ENCODE measurements around the gene KANK3. TPM values are rescaled to one million over a fixed set of nuclear protein-coding genes. Genes with fewer than 3 reads are reported as not detected.
A peak's percentile ranks its signal among the peaks of the same experiment; 100 is the strongest.
"Not testable (repeated sequence)": the region's sequence is repeated elsewhere in the genome, so short reads cannot be mapped to it uniquely, and the experiment has no call there.

The KANK3 gene
- total and polyA plus RNA-seq, 2 of the 8 experiments (the other 6 are each of a cell fraction or from before 2014, with no cell fraction given) = 2.5 to 4.2 TPM

GRCh38 chr19:8318835-8319234 lies 24.2 kb downstream of the KANK3 start:
- ChIA-PET POLR2A (ENCODE audit: partially characterized antibody) (interaction anchor here (25.3 to 27.1 kb wide), 2 partner anchors 5 to 10 kb away, joined by 583 read pairs; partner anchors contain the start of genes CD320, NDUFA7 and RPS28), CTCF (ENCODE audit: partially characterized antibody) (interaction anchor here (0.6 to 1.9 kb wide), 12 partner anchors 8 to 376 kb away, joined by 3 to 8 read pairs (median 4); partner anchors contain the start of gene TIMM44)
- H4K8ac ChIP-seq (ENCODE audit: extremely low read depth, insufficient read depth, low read length); H4K91ac ChIP-seq (replicated peaks; ENCODE audit: insufficient read length, low read length); H4K5ac ChIP-seq (ENCODE audit: insufficient read length, low read depth, low read length); H3K14ac ChIP-seq (ENCODE audit: insufficient read length); H2BK12ac ChIP-seq (ENCODE audit: low read depth, low read length); H3K79me1 ChIP-seq (ENCODE audit: low read depth, low read length); H3K4me2 ChIP-seq (ENCODE audit: insufficient read depth in 1 of 2, low read depth in 2 of 2, low read length in 2 of 2); H2BK5ac ChIP-seq (ENCODE audit: low read depth, low read length); H3K9me3 ChIP-seq (ENCODE audit: insufficient read depth in 2 of 2, low read depth in 1 of 2, low read length in 1 of 2); H3K23ac ChIP-seq (ENCODE audit: insufficient read length); H3K27ac ChIP-seq (ENCODE audit: low read depth, low read length); H3K4ac ChIP-seq (replicated peaks; ENCODE audit: insufficient read length, low read depth, low read length); H2BK20ac ChIP-seq (ENCODE audit: low read length); DNase-seq (ENCODE audit: low read depth in 1 of 2, low spot score in 2 of 2); H3K18ac ChIP-seq (ENCODE audit: extremely low read depth, low read length); H2BK15ac ChIP-seq (ENCODE audit: low read length); H3K56ac ChIP-seq (replicated peaks; ENCODE audit: insufficient read length, low read depth, low read length); FAIRE-seq; H3K27me3 ChIP-seq (replicated peaks in 1 of 4; ENCODE audit: control insufficient read depth in 3 of 4, extremely low read depth in 1 of 4, insufficient read depth in 3 of 4, low read length in 3 of 4); H3K9ac ChIP-seq (replicated peaks in 1 of 4; ENCODE audit: extremely low read depth in 1 of 4, low read depth in 3 of 4, low read length in 3 of 4); H2AFZ ChIP-seq (ENCODE audit: low read length); H3K4me3 ChIP-seq (ENCODE audit: extremely low read depth in 1 of 4, insufficient read depth in 2 of 4, low read depth in 3 of 4, low read length in 4 of 4); H2AK5ac ChIP-seq (ENCODE audit: low read depth, low read length); H2BK120ac ChIP-seq (replicated peaks; ENCODE audit: low read depth, low read length): not testable (repeated sequence)
- Histone ChIP-seq H3K79me2 (ENCODE audit: control insufficient read depth in 1 of 2, insufficient read depth in 2 of 2, low read length in 2 of 2) (peaks cover 0 to 33% of the 10 kb centered on the region in 2 experiments; a peak in 2 of 4 replicates), H3K23me2 (ENCODE audit: low read depth, low read length) (peaks cover 15% of the 10 kb centered on the region), H3K4me1 (replicated peaks in 1 of 4; ENCODE audit: control insufficient read depth in 3 of 4, insufficient read depth in 4 of 4, low read length in 3 of 4) (peaks cover 0 to 17% (median 9%) of the 10 kb centered on the region in 4 experiments; a peak in 6 of 7 replicates), H3K36me3 (ENCODE audit: control insufficient read depth in 2 of 4, insufficient read depth in 4 of 4, low read length in 3 of 4) (peaks cover 15 to 35% (median 25%) of the 10 kb centered on the region in 4 experiments), H4K20me1 (replicated peaks in 1 of 2; ENCODE audit: control insufficient read depth in 1 of 2, insufficient read depth in 2 of 2, low read length in 2 of 2) (peaks cover 5 to 12% of the 10 kb centered on the region in 2 experiments)
- peak in 1 of 2 experiments; percentile 20; a peak in 1 of 4 replicates for TF ChIP-seq RAD21 (IDR thresholded peaks at IDR 0.05 in 1 of 2, conservative IDR thresholded peaks at IDR 0.05 in 1 of 2; ENCODE audit: low read depth in 2 of 2, low read length in 2 of 2)
- WGBS, 2 experiments (ENCODE audit: extremely low coverage in 1 of 2, insufficient coverage in 1 of 2, insufficient read length in 1 of 2, insufficient replicate concordance in 2 of 2, low coverage in 1 of 2, low lambda C conversion rate in 2 of 2, missing lambda C conversion rate in 1 of 2) = 87% methylated on average over 9 of the region's 9 CpGs; no CpG with 5 or more reads in 1 of the 2 experiments
